WTC11 (cell line): ENCODE measurements around the gene GUCY1A2.

Source experiments
- ATF2 ChIP-seq: sonication (generic); formaldehyde crosslinking; IDR thresholded peaks from 2 replicates; pipeline ENCODE4 v1.8.1; 2022; ENCODE audit warnings: low read depth, missing genetic modification reagents, borderline replicate concordance
- CREM ChIP-seq: sonication (generic); formaldehyde crosslinking; IDR thresholded peaks from 2 replicates; pipeline ENCODE4 v1.8.1; 2022; ENCODE audit warnings: mild to moderate bottlenecking, missing genetic modification reagents, moderate library complexity
- CTCF ChIP-seq: fragments of 200-600 bp; IDR thresholded peaks from 2 replicates; pipeline ENCODE4 v1.8.0; 2022; ENCODE audit warnings: antibody characterized with exemption
- E2F1 ChIP-seq: sonication (generic); formaldehyde crosslinking; IDR thresholded peaks from 2 replicates; pipeline ENCODE4 v1.8.0; 2022; ENCODE audit warnings: mild to moderate bottlenecking, missing genetic modification reagents
- HMGXB4 ChIP-seq: sonication (generic); formaldehyde crosslinking; IDR thresholded peaks from 2 replicates; pipeline ENCODE4 v1.8.1; 2023; ENCODE audit warnings: mild to moderate bottlenecking, moderate library complexity, missing genetic modification reagents
- NFE2L1 ChIP-seq: sonication (generic); formaldehyde crosslinking; IDR thresholded peaks from 2 replicates; pipeline ENCODE4 v1.8.1; 2023; ENCODE audit warnings: missing genetic modification reagents
- PREB ChIP-seq: sonication (generic); formaldehyde crosslinking; IDR thresholded peaks from 2 replicates; pipeline ENCODE4 v1.8.1; 2022; ENCODE audit warnings: mild to moderate bottlenecking, missing genetic modification reagents, moderate library complexity, borderline replicate concordance
- SP1 ChIP-seq: sonication (generic); formaldehyde crosslinking; conservative IDR thresholded peaks from 2 replicates; pipeline ENCODE4 v1.8.1; 2022; ENCODE audit warnings: missing genetic modification reagents
- STAT6 ChIP-seq: sonication (generic); formaldehyde crosslinking; conservative IDR thresholded peaks from 2 replicates; pipeline ENCODE4 v1.8.1; 2023; ENCODE audit warnings: mild to moderate bottlenecking, low read depth, missing genetic modification reagents, moderate library complexity
- TCF7 ChIP-seq: sonication (generic); formaldehyde crosslinking; IDR thresholded peaks from 2 replicates; pipeline ENCODE4 v1.8.0; 2022; ENCODE audit warnings: mild to moderate bottlenecking, low read depth, missing genetic modification reagents, moderate library complexity
- TP53 ChIP-seq: sonication (generic); formaldehyde crosslinking; IDR thresholded peaks from 2 replicates; pipeline ENCODE4 v1.8.1; 2023; ENCODE audit warnings: mild to moderate bottlenecking, missing genetic modification reagents
- USF2 ChIP-seq: sonication (generic); formaldehyde crosslinking; IDR thresholded peaks from 2 replicates; pipeline ENCODE4 v1.8.1; 2023; ENCODE audit warnings: mild to moderate bottlenecking, missing genetic modification reagents, moderate library complexity
- ZNF512 ChIP-seq: sonication (generic); formaldehyde crosslinking; IDR thresholded peaks from 2 replicates; pipeline ENCODE4 v1.8.1; 2022; ENCODE audit warnings: missing genetic modification reagents, borderline replicate concordance

- TF ChIP-seq CTCF (no peak), STAT6 (CRISPR knock-in tag) (no peak), SP1 (CRISPR knock-in tag) (no peak), ATF2 (CRISPR knock-in tag) (no peak), PREB (CRISPR knock-in tag) (no peak), TCF7 (CRISPR knock-in tag) (no peak), TP53 (CRISPR knock-in tag) (no peak), HMGXB4 (CRISPR knock-in tag) (no peak), USF2 (CRISPR knock-in tag) (no peak), ZNF512 (no peak), E2F1 (CRISPR knock-in tag) (no peak), CREM (CRISPR knock-in tag) (no peak), NFE2L1 (CRISPR knock-in tag) (no peak)
Measured at GRCh38 chr11:107020594-107020993, 2.3 kb upstream of the GUCY1A2 start.
